Peyer's patch (tissue), 4 donors: ENCODE measurements around the gene RASA1. TPM values are rescaled to one million over a fixed set of nuclear protein-coding genes. Genes with fewer than 3 reads are reported as not detected.

Experiments used
- DNase-seq, 3 donors: peaks; one replicate each; pipeline ENCODE4 v3.0.0-alpha.2; 2017 to 2019
- H3K27ac ChIP-seq, 4 donors: fragments of 200-600 bp; sonication (generic); one replicate each; pipeline ENCODE4 v1.5.1; 2016 to 2019
- H3K27me3 ChIP-seq, 2 donors: fragments of 200-600 bp; sonication (generic); one replicate each; pipeline ENCODE4 v1.5.1; 2019
- H3K36me3 ChIP-seq, 3 donors: fragments of 200-600 bp; sonication (generic); one replicate each; pipeline ENCODE4 v1.5.1; 2016 to 2019
- H3K4me1 ChIP-seq, 4 donors: fragments of 200-600 bp; sonication (generic); one replicate each; pipeline ENCODE4 v1.5.1; 2016 to 2019
- H3K4me3 ChIP-seq, 4 donors: fragments of 200-600 bp; sonication (generic); 1 replicate in 3 of 4; 2 replicates in 1 of 4; pipeline ENCODE4 v1.5.1; 2016 to 2019; ENCODE audit warnings: mild to moderate bottlenecking in 1 of 4
- H3K9me3 ChIP-seq, 4 donors: fragments of 200-600 bp; sonication (generic); one replicate each; pipeline ENCODE4 v1.5.1; 2016 to 2019; ENCODE audit warnings: mild to moderate bottlenecking in 1 of 4
- POLR2A ChIP-seq, 2 donors: fragments of 450-650 bp; IDR thresholded peaks; one replicate each; pipeline ENCODE4 v1.5.1; 2017; ENCODE audit warnings: antibody characterized with exemption in 2 of 2, mild to moderate bottlenecking in 2 of 2, moderate library complexity in 2 of 2
- total RNA-seq, 4 donors: library from RNA; depleted of rRNA; stranded (reverse); fragments of >200 nt; gene quantifications; one replicate each; pipeline ENCODE4 v1.1.0, GENCODE V29; 2016
- TF ChIP-seq, protein P1 (sequence below), 6 experiments: fragments of 450-650 bp in 4 of 6; fragments of 200-600 bp in 2 of 6; sonication (generic) in 1 of 6; IDR thresholded peaks; one replicate each; pipeline ENCODE4 v1.5.1; 2017 to 2019; ENCODE audit warnings: antibody characterized with exemption in 6 of 6, mild to moderate bottlenecking in 3 of 6, moderate library complexity in 1 of 6

The RASA1 gene
- total RNA-seq, 4 donors from 2014 or later, result 20.9 to 52.0 (median 23.5) TPM

DNA sequence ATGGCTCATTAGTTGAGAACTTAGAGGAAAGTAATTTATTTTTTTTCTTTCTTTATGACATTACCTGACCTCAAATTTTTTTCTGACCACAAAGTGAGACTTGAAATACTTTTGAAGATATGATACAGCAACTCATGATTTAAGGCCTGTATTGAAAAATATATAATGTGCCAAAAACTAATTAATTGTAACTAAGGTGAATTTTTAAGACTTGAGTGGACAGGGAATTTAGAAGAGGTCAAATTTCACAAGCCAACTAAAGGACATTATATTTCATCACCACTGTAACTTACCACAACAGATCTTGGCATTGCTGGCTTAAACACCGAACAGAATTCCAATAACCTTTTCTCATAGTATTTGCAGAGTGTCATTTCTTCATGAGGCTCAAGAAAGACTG, 143.2 kb downstream of the RASA1 start:
- Histone ChIP-seq H3K27me3 (no peaks in the 10 kb centered on the region), H3K4me1 (peaks cover 0 to 28% (median 3%) of the 10 kb centered on the region in 4 donors), H3K27ac (peak overlapping the region in 1 of 4 donors; percentile 98), H3K4me3 (peak overlapping the region in 1 of 4 donors; percentile 78), H3K36me3 (peaks cover 0 to 46% (median 0%) of the 10 kb centered on the region in 3 donors), H3K9me3 (no peaks in the 10 kb centered on the region)
- DNase-seq, result no peak
- no peak for TF ChIP-seq POLR2A (IDR thresholded peaks at IDR 0.05)
- TF ChIP-seq, protein P1, sequence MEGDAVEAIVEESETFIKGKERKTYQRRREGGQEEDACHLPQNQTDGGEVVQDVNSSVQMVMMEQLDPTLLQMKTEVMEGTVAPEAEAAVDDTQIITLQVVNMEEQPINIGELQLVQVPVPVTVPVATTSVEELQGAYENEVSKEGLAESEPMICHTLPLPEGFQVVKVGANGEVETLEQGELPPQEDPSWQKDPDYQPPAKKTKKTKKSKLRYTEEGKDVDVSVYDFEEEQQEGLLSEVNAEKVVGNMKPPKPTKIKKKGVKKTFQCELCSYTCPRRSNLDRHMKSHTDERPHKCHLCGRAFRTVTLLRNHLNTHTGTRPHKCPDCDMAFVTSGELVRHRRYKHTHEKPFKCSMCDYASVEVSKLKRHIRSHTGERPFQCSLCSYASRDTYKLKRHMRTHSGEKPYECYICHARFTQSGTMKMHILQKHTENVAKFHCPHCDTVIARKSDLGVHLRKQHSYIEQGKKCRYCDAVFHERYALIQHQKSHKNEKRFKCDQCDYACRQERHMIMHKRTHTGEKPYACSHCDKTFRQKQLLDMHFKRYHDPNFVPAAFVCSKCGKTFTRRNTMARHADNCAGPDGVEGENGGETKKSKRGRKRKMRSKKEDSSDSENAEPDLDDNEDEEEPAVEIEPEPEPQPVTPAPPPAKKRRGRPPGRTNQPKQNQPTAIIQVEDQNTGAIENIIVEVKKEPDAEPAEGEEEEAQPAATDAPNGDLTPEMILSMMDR (IDR thresholded peaks at IDR 0.05), result no peak

- peak overlapping the region; percentile 72 to 84 (median 78) for H3K4me3 ChIP-seq
- TF ChIP-seq POLR2A (IDR thresholded peaks at IDR 0.05), result no peak
- H3K36me3 ChIP-seq, result peaks cover 0 to 39% (median 0%) of the 10 kb centered on the region in 3 donors
- H3K27ac ChIP-seq, result peak overlapping the region; percentile 95 to 98 (median 98)
- no peaks in the 10 kb centered on the region for H3K27me3 ChIP-seq
- H3K4me1 ChIP-seq, result peaks cover 0 to 28% (median 3%) of the 10 kb centered on the region in 4 donors
- no peak for DNase-seq
- H3K9me3 ChIP-seq, result no peaks in the 10 kb centered on the region
Measured at GRCh38 chr5:87411586-87411972, 143.9 kb downstream of the RASA1 start.

- peak in 2 of 3 donors; percentile 25 to 74 for DNase-seq
- peak overlapping the region; percentile 95 to 98 (median 98) for H3K27ac ChIP-seq
- peak overlapping the region; percentile 72 to 84 (median 78) for H3K4me3 ChIP-seq
- TF ChIP-seq POLR2A (IDR thresholded peaks at IDR 0.05), result peak in 1 of 2 donors; percentile 16
- TF ChIP-seq, protein P1 (IDR thresholded peaks at IDR 0.05), result no peak
- peaks cover 0 to 28% (median 3%) of the 10 kb centered on the region in 4 donors for H3K4me1 ChIP-seq
- no peaks in the 10 kb centered on the region for H3K27me3 ChIP-seq
- H3K9me3 ChIP-seq, result no peaks in the 10 kb centered on the region
- H3K36me3 ChIP-seq, result peaks cover 0 to 34% (median 0%) of the 10 kb centered on the region in 3 donors
Measured at GRCh38 chr5:87411973-87412629, 144.4 kb downstream of the RASA1 start.

- peaks cover 0 to 27% (median 0%) of the 10 kb centered on the region in 3 donors for H3K36me3 ChIP-seq
- peak; percentile 86 to 97 for TF ChIP-seq POLR2A (IDR thresholded peaks at IDR 0.05)
- TF ChIP-seq, protein P1 (IDR thresholded peaks at IDR 0.05), result peak in 1 of 6 experiments; percentile 9
- H3K27me3 ChIP-seq, result no peaks in the 10 kb centered on the region
- H3K9me3 ChIP-seq, result no peaks in the 10 kb centered on the region
- DNase-seq, result peak; percentile 96 to 100 (median 99)
- peaks cover 0 to 28% (median 3%) of the 10 kb centered on the region in 4 donors for H3K4me1 ChIP-seq
- H3K27ac ChIP-seq, result peak within 1 kb of the TSS; percentile 95 to 98 (median 98)
- peak within 1 kb of the TSS; percentile 72 to 84 (median 78) for H3K4me3 ChIP-seq
Measured at GRCh38 chr5:87412630-87413342, 145.1 kb downstream of the RASA1 start, which contains the start of gene CCNH. Gene CCNH (minus strand): TSS chr5:87412930. CDS start chr5:87412794, 136 bp downstream.

DNA sequence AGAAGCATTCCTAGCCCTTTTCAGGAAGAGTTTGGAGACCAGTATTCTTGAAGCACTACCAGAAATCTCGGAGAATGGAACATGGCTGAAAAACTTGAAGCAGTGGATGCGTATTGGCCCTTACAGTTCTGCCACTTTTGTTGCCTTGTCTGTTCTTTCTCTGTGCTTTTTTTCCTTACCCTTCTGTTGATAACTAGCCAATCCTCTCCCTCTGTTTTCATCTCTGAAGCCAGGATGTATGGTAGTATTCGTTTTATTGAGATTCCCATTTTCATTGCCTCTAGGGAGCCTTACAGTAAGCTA, 145.6 kb downstream of the RASA1 start:
- Histone ChIP-seq H3K4me1 (peaks cover 0 to 28% (median 3%) of the 10 kb centered on the region in 4 donors), H3K4me3 (peak overlapping the region; percentile 72 to 84 (median 78)), H3K36me3 (peaks cover 0 to 22% (median 0%) of the 10 kb centered on the region in 3 donors), H3K27me3 (no peaks in the 10 kb centered on the region), H3K9me3 (no peaks in the 10 kb centered on the region), H3K27ac (peak overlapping the region; percentile 95 to 98 (median 98))
- TF ChIP-seq, protein P1 (IDR thresholded peaks at IDR 0.05), result no peak
- no peak for TF ChIP-seq POLR2A (IDR thresholded peaks at IDR 0.05)
- DNase-seq, result no peak

DNA sequence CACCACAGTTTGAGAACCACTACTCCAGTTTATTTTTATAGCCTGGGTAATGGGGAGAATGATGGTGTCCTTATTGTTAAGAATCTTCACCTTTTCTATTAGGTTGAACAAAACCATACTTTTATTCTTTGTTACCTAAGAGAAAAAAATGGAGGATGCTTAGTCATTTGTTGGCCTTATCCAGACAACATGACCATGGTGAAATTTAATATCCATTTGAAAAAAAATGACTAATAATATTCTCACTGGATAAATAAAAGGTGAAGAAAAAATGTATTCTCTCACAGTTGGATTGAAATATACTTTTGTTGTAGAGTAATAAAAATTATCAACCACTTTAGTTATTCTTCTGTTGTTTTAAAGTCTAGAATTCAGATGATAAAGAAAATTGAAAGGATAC, 150.8 kb downstream of the RASA1 start:
- Histone ChIP-seq H3K9me3 (no peaks in the 10 kb centered on the region), H3K4me3 (no peak overlapping the region), H3K4me1 (no peaks in the 10 kb centered on the region), H3K36me3 (no peaks in the 10 kb centered on the region), H3K27ac (no peak overlapping the region), H3K27me3 (no peaks in the 10 kb centered on the region)
- DNase-seq, result no peak
- TF ChIP-seq, protein P1 (IDR thresholded peaks at IDR 0.05), result no peak
- TF ChIP-seq POLR2A (IDR thresholded peaks at IDR 0.05), result no peak
